HEK293 (cell line): ENCODE data around the gene ARHGEF37.

Experiments
- CTCF ChIA-PET: fragments of 350-600 bp; formaldehyde crosslinking; extraction: SDS; loops from one replicate; lab custom pipeline; 2021; ENCODE audit warnings: antibody characterized with exemption; lab: Yijun Ruan, JAX
- POLR2A ChIA-PET: fragments of 300-600 bp; formaldehyde crosslinking; extraction: SDS; loops from one replicate; lab custom pipeline; 2020; ENCODE audit warnings: antibody characterized with exemption, inconsistent platforms; lab: Yijun Ruan, JAX
- H3K27ac ChIP-seq: fragments of 200-500 bp; sonication (Bioruptor generic); 2 replicates; pipeline ENCODE4 v1.5.1; 2014; ENCODE audit warnings: low read depth, low read length, control low read depth, inconsistent platforms; ENCODE audit errors: extremely low read depth
- H3K36me3 ChIP-seq, 2 experiments: fragments of 200-500 bp in 1 of 2; sonication (Bioruptor generic) in 1 of 2; 1 replicate in 1 of 2; 2 replicates in 1 of 2; pipeline ENCODE4 v1.5.1; 2014 to 2017; ENCODE audit warnings: inconsistent platforms in 2 of 2, low read length in 2 of 2; ENCODE audit not compliant: control insufficient read depth in 2 of 2, insufficient read depth in 1 of 2
- H3K4me1 ChIP-seq: fragments of 200-500 bp; sonication (Bioruptor generic); 2 replicates; pipeline ENCODE4 v1.5.1; 2014; ENCODE audit warnings: mild to moderate bottlenecking, low read length, inconsistent platforms; ENCODE audit not compliant: control insufficient read depth, insufficient read depth
- H3K4me3 ChIP-seq: 2 replicates; pipeline ENCODE4 v1.5.1; 2011; ENCODE audit warnings: low read depth, mild to moderate bottlenecking, control low read depth, low read length, moderate library complexity
- H3K9me3 ChIP-seq: fragments of 200-500 bp; sonication (Bioruptor generic); 2 replicates; pipeline ENCODE4 v1.5.1; 2014; ENCODE audit warnings: low read depth, low read length, inconsistent platforms; ENCODE audit not compliant: control insufficient read depth, insufficient read depth
- BCL6B ChIP-seq: fragments of 450-650 bp; formaldehyde crosslinking; IDR thresholded peaks from 2 replicates; pipeline ENCODE4 v1.5.1; 2017; ENCODE audit warnings: missing biosample characterization, missing genetic modification characterization
- HOXD13 ChIP-seq: sonication (generic); formaldehyde crosslinking; IDR thresholded peaks from 2 replicates; pipeline ENCODE4 v1.8.0; 2022; ENCODE audit warnings: missing genetic modification reagents, borderline replicate concordance
- KLF1 ChIP-seq: fragments of 450-650 bp; formaldehyde crosslinking; IDR thresholded peaks from 2 replicates; pipeline ENCODE4 v1.5.1; 2016; ENCODE audit warnings: missing biosample characterization, missing genetic modification characterization
- KLF9 ChIP-seq: fragments of 450-650 bp; formaldehyde crosslinking; IDR thresholded peaks from 2 replicates; pipeline ENCODE4 v1.5.1; 2016; ENCODE audit warnings: missing biosample characterization, missing genetic modification characterization, low read depth
- MEIS1 ChIP-seq: sonication (generic); formaldehyde crosslinking; IDR thresholded peaks from 2 replicates; pipeline ENCODE4 v1.8.1; 2022; ENCODE audit warnings: missing genetic modification reagents, mild to moderate bottlenecking, borderline replicate concordance
- RBAK ChIP-seq: fragments of 450-650 bp; formaldehyde crosslinking; IDR thresholded peaks from 2 replicates; pipeline ENCODE4 v1.5.1; 2016; ENCODE audit warnings: missing biosample characterization, missing genetic modification characterization
- TRIM28 ChIP-seq: IDR thresholded peaks from 2 replicates; pipeline ENCODE4 v1.6.1; 2011; ENCODE audit warnings: low read length, control low read depth, borderline replicate concordance
- ZBTB44 ChIP-seq: fragments of 450-650 bp; IDR thresholded peaks from 2 replicates; pipeline ENCODE4 v1.5.1; 2018; ENCODE audit warnings: missing biosample characterization, mild to moderate bottlenecking, missing genetic modification characterization
- ZNF10 ChIP-seq: fragments of 450-650 bp; formaldehyde crosslinking; IDR thresholded peaks from 2 replicates; pipeline ENCODE4 v1.5.1; 2017; ENCODE audit warnings: missing biosample characterization, missing genetic modification characterization
- ZNF146 ChIP-seq: fragments of 450-650 bp; formaldehyde crosslinking; IDR thresholded peaks from 2 replicates; pipeline ENCODE4 v1.5.1; 2016; ENCODE audit warnings: missing biosample characterization, missing genetic modification characterization
- ZNF174 ChIP-seq: fragments of 450-650 bp; formaldehyde crosslinking; IDR thresholded peaks from 2 replicates; pipeline ENCODE4 v1.5.0; 2017; ENCODE audit warnings: missing biosample characterization, mild to moderate bottlenecking, missing genetic modification characterization
- ZNF24 ChIP-seq: fragments of 450-650 bp; formaldehyde crosslinking; IDR thresholded peaks from 2 replicates; pipeline ENCODE4 v1.5.1; 2016; ENCODE audit warnings: missing biosample characterization, missing genetic modification characterization
- ZNF341 ChIP-seq: fragments of 450-650 bp; formaldehyde crosslinking; IDR thresholded peaks from 2 replicates; pipeline ENCODE4; 2016; ENCODE audit warnings: low read depth, missing biosample characterization, missing genetic modification characterization
- ZNF514 ChIP-seq: fragments of 450-650 bp; formaldehyde crosslinking; IDR thresholded peaks from 2 replicates; pipeline ENCODE4 v1.5.1; 2016; ENCODE audit warnings: missing biosample characterization, missing genetic modification characterization
- ZNF521 ChIP-seq: fragments of 450-650 bp; formaldehyde crosslinking; IDR thresholded peaks from 2 replicates; pipeline ENCODE4 v1.5.1; 2017; ENCODE audit warnings: missing biosample characterization, mild to moderate bottlenecking, missing genetic modification characterization
- ZNF610 ChIP-seq: fragments of 450-650 bp; formaldehyde crosslinking; IDR thresholded peaks from 2 replicates; pipeline ENCODE4 v1.5.1; 2016; ENCODE audit warnings: missing biosample characterization, missing genetic modification characterization, borderline replicate concordance
- ZNF768 ChIP-seq: fragments of 450-650 bp; formaldehyde crosslinking; IDR thresholded peaks from 2 replicates; pipeline ENCODE4 v1.5.1; 2018; ENCODE audit warnings: missing biosample characterization, mild to moderate bottlenecking, missing genetic modification characterization
- ZSCAN5A ChIP-seq: fragments of 450-650 bp; formaldehyde crosslinking; IDR thresholded peaks from 2 replicates; pipeline ENCODE4 v1.5.1; 2016; ENCODE audit warnings: missing biosample characterization, missing genetic modification characterization

ARHGEF37 gene

GRCh38 chr5:149628846-149629388 lies 47.6 kb downstream of the ARHGEF37 start:
- ChIA-PET POLR2A (no interaction called here), CTCF (interaction anchor here (0.7 to 1.4 kb wide), 3 partner anchors 10 to 38 kb away, joined by 3 to 6 read pairs (median 3); no protein-coding TSS in a partner anchor)
- Histone ChIP-seq H3K4me3 (no peak overlapping the region), H3K36me3 (no peaks in the 10 kb centered on the region), H3K9me3 (no peaks in the 10 kb centered on the region), H3K27ac (no peak overlapping the region), H3K4me1 (no peaks in the 10 kb centered on the region)
- TF ChIP-seq KLF1 (tag by site-specific recombination) (no peak), ZNF24 (tag by site-specific recombination) (peak; percentile 84)

- H3K4me3 ChIP-seq = no peak overlapping the region
- H3K9me3 ChIP-seq = no peaks in the 10 kb centered on the region
- no peaks in the 10 kb centered on the region for H3K36me3 ChIP-seq
- CTCF ChIA-PET = interaction anchor here (1.4 kb wide), 1 partner anchor 11 kb away, joined by 6 read pairs; no protein-coding TSS in a partner anchor
- POLR2A ChIA-PET = no interaction called here
- no peak for TF ChIP-seq BCL6B (tag by site-specific recombination)
- TF ChIP-seq HOXD13 (CRISPR knock-in tag) = no peak
- TF ChIP-seq ZNF174 (tag by site-specific recombination) = no peak
- TF ChIP-seq, all 188 proteins: peak for 0
- Histone ChIP-seq H3K27ac (no peak overlapping the region), H3K4me1 (no peaks in the 10 kb centered on the region)
These were observed 48.1 kb downstream of the ARHGEF37 start for GRCh38 chr5:149629421-149629820.

GRCh38 chr5:149630337-149630736 lies 49.0 kb downstream of the ARHGEF37 start:
- ChIA-PET CTCF (interaction anchor here (0.7 to 1.4 kb wide), 2 partner anchors 12 to 36 kb away, joined by 3 to 6 read pairs; no protein-coding TSS in a partner anchor), POLR2A (no interaction called here)
- H3K4me3 ChIP-seq = no peak overlapping the region
- no peaks in the 10 kb centered on the region for H3K9me3 ChIP-seq
- no peaks in the 10 kb centered on the region for H3K4me1 ChIP-seq
- no peaks in the 10 kb centered on the region for H3K36me3 ChIP-seq
- no peak overlapping the region for H3K27ac ChIP-seq
- TF ChIP-seq TRIM28 (no peak), ZNF341 (tag by site-specific recombination) (no peak), ZNF610 (tag by site-specific recombination) (no peak), RBAK (no peak), ZNF10 (tag by site-specific recombination) (peak; percentile 22; the same call in 1 of the 2 replicates), MEIS1 (CRISPR knock-in tag) (no peak), KLF9 (tag by site-specific recombination) (0 out of 2 replicates have a peak, but pooled peaks have one; percentile 20), ZSCAN5A (tag by site-specific recombination) (no peak), ZNF146 (tag by site-specific recombination) (no peak)
- TF ChIP-seq, all 188 proteins: peak for 2

- peak; percentile 81; the same call in 1 of the 2 replicates for TF ChIP-seq ZNF768 (tag by site-specific recombination)
- TF ChIP-seq ZNF514 (tag by site-specific recombination) = no peak
- no peak for TF ChIP-seq ZNF521 (tag by site-specific recombination)
- TF ChIP-seq ZBTB44 (tag by site-specific recombination) = no peak
- POLR2A ChIA-PET = no interaction called here
- Histone ChIP-seq H3K9me3 (no peaks in the 10 kb centered on the region), H3K36me3 (no peaks in the 10 kb centered on the region), H3K4me3 (no peak overlapping the region), H3K4me1 (no peaks in the 10 kb centered on the region), H3K27ac (no peak overlapping the region)
- CTCF ChIA-PET = interaction anchor here (18.8 kb wide), 1 partner anchor 201 kb away, joined by 263 read pairs; no protein-coding TSS in a partner anchor
These were observed 50.2 kb downstream of the ARHGEF37 start for GRCh38 chr5:149631506-149631905.
